Lower lobe of right lung (tissue), 2 donors: ENCODE results near the gene PRKN. TPM values are rescaled to one million over a fixed set of nuclear protein-coding genes. Genes with fewer than 3 reads are reported as not detected.

ENCODE experiments used
- ATAC-seq, 2 donors: fragments of 200-7000 bp; cut with Tn5 transposase; one replicate each; pipeline ENCODE4 v1.9.1; 2020 to 2022; ENCODE audit warnings: mild to moderate bottlenecking in 2 of 2, moderate library complexity in 2 of 2
- DNase-seq: peaks from one replicate; pipeline ENCODE4 v3.0.0-alpha.2; 2020
- H3K27ac ChIP-seq: fragments of 200-600 bp; one replicate; pipeline ENCODE4 v1.8.0; 2022
- H3K27me3 ChIP-seq: fragments of 200-600 bp; one replicate; pipeline ENCODE4 v1.8.0; 2022; ENCODE audit warnings: low read depth
- H3K36me3 ChIP-seq: fragments of 200-600 bp; one replicate; pipeline ENCODE4 v1.8.0; 2022; ENCODE audit warnings: mild to moderate bottlenecking
- H3K4me1 ChIP-seq: fragments of 200-600 bp; one replicate; pipeline ENCODE4 v1.8.0; 2022
- H3K4me3 ChIP-seq: fragments of 200-600 bp; one replicate; pipeline ENCODE4 v1.8.0; 2022; ENCODE audit warnings: mild to moderate bottlenecking
- H3K9me3 ChIP-seq: fragments of 200-600 bp; one replicate; pipeline ENCODE4 v1.8.0; 2022
- CTCF ChIP-seq: fragments of 200-600 bp; IDR thresholded peaks from one replicate; pipeline ENCODE4 v1.8.0; 2022; ENCODE audit warnings: antibody characterized with exemption, mild to moderate bottlenecking
- intact Hi-C: fragments of 100-400 bp; cut with DNase I; formaldehyde crosslinking; loops from one replicate; pipeline ENCODE4 v1.11.0; 2022
- total RNA-seq: library from RNA; stranded (reverse); fragmentation: NEBNext Ultra II Directional; extraction: Animal tissue kit (Norgen Biotek cat#: 25700); gene quantifications from one replicate; pipeline ENCODE4 v1.2.1, GENCODE V29; 2021
- donor health status: DM: no; HTN: yes; CAD: no; lungs with severe emphysema.

Gene PRKN
- total RNA-seq, 1 donor from 2014 or later = 6.1 TPM

DNA sequence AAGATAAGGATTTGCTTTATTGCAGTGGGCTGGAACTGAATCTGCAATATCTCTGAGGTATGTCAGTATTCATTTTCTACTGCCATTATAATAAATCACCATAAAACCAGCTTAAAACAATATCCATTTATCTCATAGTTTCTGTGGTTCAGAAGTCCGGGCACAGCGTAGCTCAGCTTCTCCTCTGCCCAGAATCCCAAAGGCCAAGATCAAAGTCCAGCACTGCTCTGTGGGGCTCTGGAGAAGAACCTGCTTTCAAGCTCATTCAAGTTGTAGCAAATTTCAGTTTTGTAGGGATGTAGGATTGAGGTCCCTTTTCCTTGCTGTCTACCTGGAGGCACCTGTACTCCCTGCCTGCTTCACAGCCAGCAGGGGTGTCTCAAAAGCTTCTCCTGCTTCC is 1113.9 kb downstream of the PRKN start:
- DNase-seq = no peak
- Histone ChIP-seq H3K27ac (no peak overlapping the region), H3K9me3 (peaks cover 10% of the 10 kb centered on the region), H3K4me1 (no peaks in the 10 kb centered on the region), H3K27me3 (no peaks in the 10 kb centered on the region), H3K36me3 (no peaks in the 10 kb centered on the region), H3K4me3 (no peak overlapping the region)
- intact Hi-C loops = no loop called here
- TF ChIP-seq CTCF = no peak
- no peak for ATAC-seq

DNA sequence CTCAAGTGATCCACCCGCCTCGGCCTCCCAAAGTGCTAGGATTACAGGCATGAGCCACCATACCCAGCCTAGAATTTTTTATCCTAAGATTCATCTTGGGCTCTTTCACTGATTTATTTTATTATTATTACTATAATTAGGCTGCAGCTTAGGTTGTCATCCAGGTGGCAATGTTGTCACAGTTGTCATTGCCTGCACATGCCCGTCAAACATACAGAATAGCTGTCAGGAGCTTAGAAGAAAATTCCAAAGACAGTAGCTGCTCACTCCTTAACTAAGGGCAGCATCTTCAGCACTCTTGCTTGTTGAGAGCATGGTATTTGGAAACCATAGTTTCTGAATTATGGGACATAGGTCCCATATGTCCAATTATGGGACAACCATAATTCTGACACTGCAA is 1118.8 kb downstream of the PRKN start:
- H3K36me3 ChIP-seq = no peaks in the 10 kb centered on the region
- ATAC-seq = no peak
- intact Hi-C loops = no loop called here
- H3K27me3 ChIP-seq = no peaks in the 10 kb centered on the region
- no peak overlapping the region for H3K27ac ChIP-seq
- H3K4me1 ChIP-seq = no peaks in the 10 kb centered on the region
- peaks cover 10% of the 10 kb centered on the region for H3K9me3 ChIP-seq
- TF ChIP-seq CTCF = no peak
- no peak for DNase-seq
- no peak overlapping the region for H3K4me3 ChIP-seq

DNA sequence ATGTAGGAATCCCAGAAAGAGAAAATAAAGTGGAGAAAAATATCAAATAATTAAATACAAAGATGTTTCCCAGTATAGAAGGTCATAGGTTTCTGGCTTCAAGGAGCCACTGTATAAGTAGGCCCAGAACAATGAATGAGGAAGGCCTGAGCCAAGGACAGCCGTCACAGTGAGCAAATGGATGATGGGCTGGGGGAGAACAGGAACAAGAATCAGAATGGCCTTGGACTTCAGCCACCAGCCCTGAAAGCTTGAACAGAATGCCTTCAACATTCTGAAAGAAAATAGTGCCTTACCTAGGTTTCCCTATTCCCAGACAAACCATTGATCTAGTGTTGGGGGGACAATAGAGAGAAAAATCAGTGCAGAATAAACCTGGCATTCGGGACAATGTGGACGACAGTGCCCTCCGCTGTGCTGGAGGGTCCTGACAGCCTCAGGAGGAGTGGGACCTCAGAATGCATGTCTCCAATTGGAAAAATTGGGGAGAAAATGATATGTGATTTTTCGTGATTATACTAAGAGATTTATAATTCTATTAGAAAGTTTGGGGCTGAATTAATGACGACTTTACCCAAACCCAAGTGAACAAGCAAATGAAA is 1119.8 kb downstream of the PRKN start:
- H3K27ac ChIP-seq = no peak overlapping the region
- H3K4me3 ChIP-seq = no peak overlapping the region
- peaks cover 5% of the 10 kb centered on the region for H3K9me3 ChIP-seq
- H3K4me1 ChIP-seq = no peaks in the 10 kb centered on the region
- H3K36me3 ChIP-seq = no peaks in the 10 kb centered on the region
- intact Hi-C loops = no loop called here
- H3K27me3 ChIP-seq = no peaks in the 10 kb centered on the region
- DNase-seq = no peak
- no peak for ATAC-seq
- no peak for TF ChIP-seq CTCF

GRCh38 chr6:161602359-161602758 is 1125.2 kb downstream of the PRKN start:
- no peaks in the 10 kb centered on the region for H3K4me1 ChIP-seq
- H3K4me3 ChIP-seq = no peak overlapping the region
- H3K27ac ChIP-seq = no peak overlapping the region
- no peaks in the 10 kb centered on the region for H3K36me3 ChIP-seq
- TF ChIP-seq CTCF = no peak
- intact Hi-C loops = no loop called here
- DNase-seq = no peak
- ATAC-seq = no peak
- no peaks in the 10 kb centered on the region for H3K9me3 ChIP-seq
- H3K27me3 ChIP-seq = no peaks in the 10 kb centered on the region

DNA sequence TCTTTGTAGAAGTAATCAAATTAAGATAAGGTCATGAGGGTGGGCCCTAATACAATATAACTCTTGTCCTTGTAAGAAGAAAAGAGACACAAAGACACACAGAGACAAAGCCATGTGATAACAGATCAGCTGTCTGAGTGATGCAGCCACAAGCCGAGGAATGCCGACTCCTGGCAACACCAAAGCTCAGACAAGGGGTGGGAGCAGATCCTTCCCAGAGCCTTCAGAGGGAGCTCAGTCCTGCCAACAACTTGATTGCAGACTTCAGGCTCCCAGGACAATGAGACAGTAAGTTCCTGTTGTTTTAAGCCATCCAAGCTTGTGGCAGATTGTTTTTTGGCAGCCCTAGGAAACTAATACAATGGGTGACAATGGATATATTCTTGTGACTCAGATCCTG is 1128.7 kb downstream of the PRKN start:
- H3K4me3 ChIP-seq = no peak overlapping the region
- no peaks in the 10 kb centered on the region for H3K4me1 ChIP-seq
- intact Hi-C loops = no loop called here
- H3K36me3 ChIP-seq = no peaks in the 10 kb centered on the region
- H3K9me3 ChIP-seq = no peaks in the 10 kb centered on the region
- no peak for TF ChIP-seq CTCF
- no peaks in the 10 kb centered on the region for H3K27me3 ChIP-seq
- H3K27ac ChIP-seq = no peak overlapping the region
- ATAC-seq (no peak), DNase-seq (no peak)
